ENCODE data around the gene PFDN4.

PFDN4 gene

DNA sequence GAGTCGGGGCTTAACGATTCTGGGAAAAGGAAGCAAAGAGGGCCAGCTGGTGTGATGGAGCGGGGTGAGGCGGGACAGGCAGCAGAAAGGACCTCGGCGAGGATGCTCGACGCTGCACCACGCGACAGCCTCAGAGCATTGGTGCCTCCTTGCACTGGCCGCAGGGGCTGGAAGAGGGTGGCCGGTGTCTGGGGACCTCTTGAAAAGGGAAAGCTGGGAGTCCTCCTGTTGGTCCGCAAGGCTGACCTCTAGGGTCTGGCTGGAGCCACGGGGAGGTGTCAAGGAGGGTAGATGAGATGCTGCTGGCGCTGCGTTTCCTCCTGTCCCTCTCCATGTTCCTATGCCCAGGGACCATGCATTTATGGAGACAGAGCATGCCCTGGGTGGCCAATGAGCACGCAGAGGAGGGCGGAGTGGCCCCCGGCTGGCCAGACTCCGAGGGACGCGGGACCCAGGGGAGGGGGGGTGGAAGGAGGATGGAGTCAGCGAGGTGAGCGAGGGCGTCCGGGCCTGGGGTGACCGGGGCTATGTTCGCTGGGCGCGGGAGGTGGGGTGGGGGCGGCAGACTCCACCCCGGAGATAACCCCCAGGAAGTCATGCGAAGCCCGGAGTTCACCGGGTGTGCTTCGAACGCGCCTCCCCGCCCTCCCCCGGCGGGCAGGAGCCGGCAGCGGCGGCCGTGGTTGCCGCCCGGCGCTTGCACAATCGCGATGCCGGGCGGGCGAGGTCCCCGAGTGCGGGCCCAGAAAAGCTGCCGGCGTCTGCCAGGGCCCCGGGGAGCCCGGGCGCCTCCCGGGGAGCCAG lies 34.0 kb upstream of the PFDN4 start, which contains the start of gene CYP24A1:
TSS of gene CYP24A1 (minus strand) at position 334 of the 804 bp plus-strand sequence. CDS start 407 bp downstream, outside the sequence.
- no peak for DNase-seq

DNA sequence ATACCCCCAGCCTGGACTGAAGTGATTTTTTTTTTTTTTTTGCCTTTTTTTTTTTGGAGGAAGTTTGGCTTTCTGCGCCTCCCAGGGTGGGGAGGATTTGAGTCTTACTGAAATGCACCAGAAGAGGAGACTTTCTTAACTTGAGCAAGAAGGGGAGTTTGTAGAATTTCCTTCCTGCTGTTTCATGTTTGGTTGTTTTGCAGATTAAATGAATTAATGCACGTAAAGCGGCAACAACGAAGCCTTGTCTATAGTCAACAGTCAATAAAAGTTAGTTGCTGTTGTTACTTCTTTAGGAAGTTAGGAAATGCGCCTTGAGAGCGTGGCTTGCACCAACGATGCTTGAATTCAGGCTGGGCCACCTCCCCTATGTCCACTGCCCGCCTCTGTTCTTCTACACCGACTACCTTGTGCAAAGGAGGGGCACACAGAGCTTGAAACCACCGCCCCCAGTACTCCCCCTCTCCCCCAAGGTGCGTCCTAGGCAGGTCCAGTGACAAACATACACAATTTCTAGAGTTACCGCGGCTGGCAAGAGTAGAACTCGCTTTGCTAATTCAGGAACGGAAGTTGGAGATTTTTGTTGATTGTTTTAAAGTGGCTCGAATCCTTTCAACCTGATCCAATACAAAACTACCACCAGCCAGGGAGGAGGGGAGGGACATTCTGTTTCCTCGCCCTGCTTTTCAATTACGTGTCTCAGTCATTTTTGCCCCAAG lies 33.3 kb upstream of the PFDN4 start:
- no peak for DNase-seq

DNA sequence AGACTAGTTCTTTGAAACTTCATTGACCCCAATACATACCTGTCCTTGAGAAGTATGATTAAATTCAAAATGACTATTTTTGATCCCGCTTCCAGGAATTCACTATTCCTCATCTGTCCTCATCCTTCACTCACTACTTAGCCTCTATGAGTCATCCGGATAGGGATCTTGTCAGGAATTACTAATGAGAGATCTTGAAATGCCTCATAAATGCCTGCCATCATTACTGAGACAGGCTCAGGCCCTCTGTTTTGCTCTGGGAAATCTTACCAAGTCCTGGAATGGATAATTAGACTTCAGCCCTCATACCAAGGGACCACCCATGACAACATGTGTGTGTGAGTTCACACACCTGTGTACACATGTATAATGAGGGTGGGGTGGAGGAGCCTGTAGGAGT lies 31.3 kb upstream of the PFDN4 start:
- DNase-seq, result no peak

DNA sequence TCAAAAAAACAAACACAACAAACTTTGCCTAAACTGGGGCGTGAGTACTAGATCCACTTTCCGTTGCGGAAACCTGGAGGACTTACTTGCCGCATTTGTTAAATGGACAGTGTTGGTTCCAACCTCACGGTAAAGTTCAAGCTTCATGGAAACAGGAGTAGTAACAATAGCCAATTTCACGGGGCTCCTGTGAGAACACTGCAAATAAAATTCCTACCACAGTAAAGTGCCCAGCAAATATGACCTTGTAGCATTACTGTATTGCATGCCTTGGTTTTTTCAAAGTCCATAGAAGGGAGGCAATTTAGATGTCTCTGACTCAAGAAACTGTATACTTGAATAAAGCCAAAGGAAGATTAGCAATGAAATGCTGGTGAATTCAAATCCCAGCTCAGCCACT lies 30.5 kb upstream of the PFDN4 start:
- no peak for DNase-seq

DNA sequence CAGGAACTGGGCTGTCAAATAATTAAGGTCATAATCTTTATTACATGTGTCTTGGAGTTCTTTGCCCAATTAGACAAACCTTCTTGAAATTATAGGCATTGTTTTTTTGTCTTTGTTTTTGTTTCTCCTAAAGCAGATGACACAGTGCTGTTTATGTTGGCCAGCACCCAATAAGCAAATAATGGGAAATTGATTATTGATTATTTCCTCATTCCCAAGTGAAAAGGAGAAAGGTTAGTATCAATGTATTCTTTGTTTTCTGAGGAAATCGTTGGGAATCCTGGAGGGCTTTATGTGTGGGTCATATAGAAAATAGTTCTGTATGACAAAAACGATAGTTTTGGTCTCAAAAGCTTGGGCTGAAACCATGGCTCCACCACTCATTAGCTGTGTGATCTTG lies 29.6 kb upstream of the PFDN4 start:
- no peak for DNase-seq

DNA sequence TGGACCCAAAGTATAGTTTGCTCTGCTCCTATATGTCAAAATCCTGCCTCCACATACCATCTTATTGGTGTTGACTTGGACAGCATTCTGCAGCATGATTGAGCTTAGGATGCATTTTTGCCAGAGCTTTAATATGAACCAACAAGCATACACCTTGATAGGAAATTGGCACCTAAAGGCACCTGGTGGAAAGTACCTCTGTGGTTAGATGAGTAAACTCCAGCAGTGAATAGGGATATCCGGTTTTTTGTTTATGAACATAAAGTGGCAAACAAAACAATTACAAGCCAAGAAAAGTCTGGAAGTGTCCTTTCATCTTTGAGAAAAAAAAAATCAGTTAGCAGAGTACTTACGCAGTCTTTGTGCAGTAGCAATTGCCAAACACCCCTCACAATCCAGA lies 27.9 kb upstream of the PFDN4 start:
- DNase-seq, result no peak

DNA sequence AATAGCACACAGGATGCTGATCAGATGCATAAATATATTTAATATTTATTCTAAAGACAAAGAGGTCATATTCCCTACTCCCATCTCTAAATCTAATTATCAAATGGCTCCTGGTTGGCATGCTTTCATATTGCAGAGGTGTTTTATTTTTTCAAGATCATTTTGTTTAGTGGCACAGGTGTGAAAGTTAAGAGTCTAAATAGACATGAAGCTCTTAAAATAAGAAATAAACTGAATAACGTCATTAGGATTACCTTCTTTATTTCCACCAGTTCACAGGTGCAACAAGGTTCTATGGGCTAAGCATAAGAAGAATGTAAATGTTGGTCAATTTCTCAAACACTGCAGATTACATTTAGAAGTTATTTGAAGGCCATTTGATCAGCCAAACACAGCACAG lies 27.0 kb upstream of the PFDN4 start:
- DNase-seq, result no peak

DNA sequence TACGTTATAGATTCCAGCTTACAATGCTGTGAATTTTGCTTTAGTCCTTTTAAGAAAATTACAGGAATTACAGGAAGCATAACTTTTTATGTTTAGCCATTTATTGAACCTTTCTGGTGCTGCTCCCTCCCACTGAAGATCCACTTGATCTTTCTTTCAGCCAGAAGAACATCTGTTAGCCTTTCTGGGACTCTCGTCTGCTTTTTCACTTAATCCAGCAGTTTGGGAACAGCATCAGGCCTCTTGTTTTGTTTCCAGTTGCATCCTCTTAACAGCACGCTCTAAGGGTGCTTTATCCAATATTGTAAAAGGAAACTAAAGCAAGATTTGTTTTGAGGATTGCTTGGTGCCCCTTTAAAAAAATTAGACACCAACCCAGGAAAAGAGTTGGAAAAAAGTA lies 23.8 kb upstream of the PFDN4 start:
- no peak for DNase-seq

DNA sequence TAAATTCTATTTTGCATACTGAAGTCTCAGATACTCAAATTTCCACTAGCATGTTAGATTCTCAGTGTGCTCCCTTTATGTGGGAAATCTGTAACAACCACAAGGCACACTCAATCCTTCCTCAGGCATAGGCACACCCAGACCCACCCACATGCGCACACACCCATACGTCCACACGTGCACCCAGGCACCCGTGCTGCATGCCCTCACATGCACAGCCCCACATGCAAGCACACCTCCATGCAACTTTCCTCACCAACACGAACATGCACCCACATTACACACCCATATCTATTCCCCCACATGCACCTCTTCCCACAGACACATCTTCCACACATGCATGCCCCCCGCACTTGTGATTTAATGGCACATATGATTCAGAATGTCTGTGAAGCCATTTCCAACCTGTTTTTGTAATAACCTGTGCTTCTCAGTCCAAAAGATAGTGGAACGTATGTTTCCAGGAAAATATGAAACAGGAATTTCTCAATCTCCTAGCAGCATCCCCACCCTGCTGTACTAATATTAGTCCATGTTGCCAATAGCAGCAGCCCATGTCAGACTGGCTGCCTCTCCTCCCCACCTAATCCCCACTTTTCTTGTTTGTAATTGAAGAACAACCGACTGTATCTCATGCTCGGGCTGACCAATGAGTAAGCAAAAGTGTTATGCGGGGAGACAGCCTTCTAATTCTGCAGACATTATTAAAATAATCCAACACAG lies 22.8 kb upstream of the PFDN4 start:
- DNase-seq, result no peak

DNA sequence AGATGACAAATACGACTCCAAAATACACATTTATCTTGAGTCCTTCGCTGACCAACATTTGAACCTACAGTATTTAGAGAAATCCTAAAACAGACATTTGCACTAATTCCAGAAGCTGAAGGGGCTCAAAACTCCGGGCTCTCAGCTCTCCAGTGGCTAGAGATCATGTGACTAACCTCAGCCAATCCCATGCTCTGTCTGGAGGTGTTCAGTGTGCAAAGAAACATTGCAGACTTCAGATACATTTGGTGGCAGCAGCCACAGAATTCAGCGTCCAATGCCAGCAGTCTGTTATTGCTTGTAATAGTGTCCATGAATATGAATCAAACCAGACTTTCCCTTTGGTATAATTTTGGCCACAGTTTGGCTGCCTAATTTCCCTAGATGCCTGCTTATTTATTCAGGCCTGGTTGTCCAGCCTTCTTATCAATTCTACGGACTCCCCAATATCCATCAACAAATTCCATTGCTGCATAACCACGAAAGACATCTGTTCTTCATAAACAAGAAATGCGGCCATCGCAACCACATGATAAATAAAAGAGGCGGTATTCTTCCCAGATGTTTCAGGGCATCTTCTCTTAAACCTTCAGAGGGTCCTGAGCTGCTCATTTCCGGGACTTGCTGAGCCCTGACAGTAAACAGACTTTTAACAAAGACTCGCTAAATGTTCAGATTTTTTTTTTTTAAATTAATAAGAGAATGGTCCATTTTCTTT lies 19.6 kb upstream of the PFDN4 start:
- DNase-seq, result no peak

DNA sequence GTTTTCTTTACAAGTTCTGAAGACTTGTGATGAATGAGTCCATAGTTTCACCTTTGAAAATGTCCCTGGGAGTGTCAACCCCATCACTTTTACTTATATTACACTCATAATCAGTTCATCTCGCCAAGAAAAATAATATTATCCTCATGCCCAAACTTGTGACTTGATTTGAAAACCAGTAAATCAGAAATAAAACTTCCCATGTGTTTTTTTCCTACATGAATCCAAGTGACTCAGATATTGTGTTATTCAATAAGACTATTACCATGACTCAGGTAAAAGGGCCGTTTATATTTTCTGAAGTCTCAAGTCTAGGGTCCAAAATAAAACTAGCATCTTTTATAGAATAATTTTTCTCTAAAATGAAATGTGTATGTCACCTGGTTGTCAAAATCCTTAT lies 18.3 kb upstream of the PFDN4 start:
- no peak for DNase-seq

DNA sequence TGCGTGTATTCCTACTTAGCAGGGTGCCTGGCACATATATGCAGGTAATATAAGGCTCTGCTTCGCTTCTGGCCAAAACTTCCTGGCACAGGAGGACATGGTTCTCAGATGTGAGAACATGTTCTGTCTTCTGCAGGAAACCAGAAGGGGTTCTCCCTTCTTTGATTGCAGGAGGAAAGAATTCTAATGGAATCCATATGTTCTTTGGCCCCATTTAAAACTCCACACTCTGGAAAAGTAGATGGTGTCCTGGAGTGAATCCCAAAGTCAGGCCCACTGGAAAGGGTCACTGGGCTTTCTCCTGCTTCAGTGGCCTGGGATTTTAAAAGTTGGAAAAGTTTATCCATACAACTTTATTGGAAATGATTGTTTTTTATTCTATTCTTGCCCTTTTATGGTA lies 17.7 kb upstream of the PFDN4 start:
- DNase-seq, result no peak

DNA sequence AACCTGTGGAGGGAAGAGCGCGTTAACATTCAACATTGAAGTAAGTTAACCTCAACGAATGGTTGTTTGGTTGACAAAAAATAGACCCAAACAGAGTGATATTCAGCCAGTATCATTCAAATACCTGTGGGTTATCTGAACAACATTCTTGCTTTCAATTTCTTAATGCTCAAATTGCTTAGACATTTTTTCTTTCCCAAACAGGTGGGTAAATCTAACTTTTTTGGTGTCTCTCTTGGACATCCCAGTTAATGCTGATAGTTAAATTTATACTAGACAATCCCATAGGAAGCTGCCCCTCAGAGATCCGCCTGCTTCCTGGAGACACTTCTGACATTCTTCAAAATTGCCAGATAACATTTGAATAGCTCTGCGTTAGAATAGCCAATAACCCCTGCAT lies 14.1 kb upstream of the PFDN4 start:
- no peak for DNase-seq

DNA sequence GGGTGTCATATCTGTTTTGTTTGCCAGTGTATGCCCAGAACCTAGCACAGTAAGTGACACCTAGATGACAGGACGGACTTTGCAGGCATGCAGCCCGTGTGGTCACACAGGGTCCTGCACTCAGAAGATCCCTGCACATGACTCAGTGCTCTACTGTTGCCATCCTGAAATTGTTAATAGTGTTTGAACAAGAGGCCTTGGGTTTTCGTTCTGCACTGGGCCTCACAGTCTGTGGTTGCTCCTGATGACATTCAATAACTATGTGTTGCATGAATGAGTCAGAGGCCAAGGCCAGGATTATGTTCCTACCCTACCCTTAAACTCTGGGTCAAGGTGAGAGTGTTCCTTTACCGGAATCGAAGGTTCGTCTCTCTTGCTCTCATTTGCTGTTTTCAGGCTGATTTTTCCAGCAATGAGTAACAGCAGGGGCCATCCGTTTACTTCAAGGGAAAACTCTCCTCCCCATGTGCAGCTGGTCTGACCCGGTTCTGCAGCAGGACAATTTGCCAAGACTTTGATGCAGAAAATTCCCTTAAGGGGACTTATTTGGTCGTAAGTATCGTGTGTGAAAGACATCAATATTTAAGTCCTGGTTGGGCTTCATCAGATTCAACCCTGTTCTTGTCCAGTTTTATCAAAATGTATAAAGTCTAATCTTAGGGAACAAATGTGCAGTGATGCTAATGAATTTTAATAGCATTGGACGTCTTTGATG lies 13.0 kb upstream of the PFDN4 start:
- no peak for DNase-seq

DNA sequence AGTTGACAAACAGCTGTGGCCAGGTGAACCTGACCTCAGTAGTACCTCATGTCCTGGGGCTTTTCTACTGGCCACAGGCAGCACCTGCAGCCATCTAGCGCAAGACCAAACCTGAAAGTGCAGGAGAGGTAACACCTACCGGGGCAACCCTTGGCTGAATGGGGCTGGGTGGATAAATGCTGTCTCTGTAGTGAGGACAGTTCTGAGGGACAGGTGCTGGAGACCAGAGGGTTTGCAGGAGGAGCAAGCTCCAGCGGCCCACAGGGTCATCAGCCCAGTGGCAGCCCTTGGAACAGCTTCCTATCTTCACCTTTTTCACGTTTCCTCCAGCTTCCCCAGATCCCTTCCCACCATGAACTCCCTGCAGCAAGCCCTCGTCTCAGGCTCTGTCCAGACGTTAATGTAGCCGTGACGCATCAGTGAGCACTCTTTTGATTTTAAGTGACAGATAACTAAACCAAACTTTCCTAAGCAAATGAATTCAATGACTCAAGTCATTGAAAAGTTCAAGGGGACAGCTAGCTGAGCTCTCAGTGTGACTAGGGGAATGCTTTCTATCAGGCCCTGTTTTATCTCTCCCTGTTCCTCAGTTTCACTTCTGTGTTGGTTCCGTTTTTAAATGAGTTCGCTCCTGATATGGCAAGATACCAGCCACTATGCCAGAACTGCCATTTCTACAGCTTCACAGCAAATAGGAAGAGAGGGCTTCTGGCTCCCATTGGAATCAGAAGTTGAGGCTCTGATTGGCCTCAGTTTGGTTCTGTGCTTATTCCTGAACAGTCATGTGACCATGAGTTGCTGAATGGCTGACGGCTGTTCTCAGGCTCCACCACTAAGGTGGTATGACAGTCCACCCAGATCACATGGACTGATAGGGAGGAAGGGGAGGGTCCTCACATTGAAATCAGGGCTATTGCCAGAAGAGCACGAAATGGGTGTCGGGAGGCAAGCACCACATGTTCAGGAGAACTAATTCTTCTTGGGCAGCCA lies 12.1 kb upstream of the PFDN4 start:
- no peak for DNase-seq

DNA sequence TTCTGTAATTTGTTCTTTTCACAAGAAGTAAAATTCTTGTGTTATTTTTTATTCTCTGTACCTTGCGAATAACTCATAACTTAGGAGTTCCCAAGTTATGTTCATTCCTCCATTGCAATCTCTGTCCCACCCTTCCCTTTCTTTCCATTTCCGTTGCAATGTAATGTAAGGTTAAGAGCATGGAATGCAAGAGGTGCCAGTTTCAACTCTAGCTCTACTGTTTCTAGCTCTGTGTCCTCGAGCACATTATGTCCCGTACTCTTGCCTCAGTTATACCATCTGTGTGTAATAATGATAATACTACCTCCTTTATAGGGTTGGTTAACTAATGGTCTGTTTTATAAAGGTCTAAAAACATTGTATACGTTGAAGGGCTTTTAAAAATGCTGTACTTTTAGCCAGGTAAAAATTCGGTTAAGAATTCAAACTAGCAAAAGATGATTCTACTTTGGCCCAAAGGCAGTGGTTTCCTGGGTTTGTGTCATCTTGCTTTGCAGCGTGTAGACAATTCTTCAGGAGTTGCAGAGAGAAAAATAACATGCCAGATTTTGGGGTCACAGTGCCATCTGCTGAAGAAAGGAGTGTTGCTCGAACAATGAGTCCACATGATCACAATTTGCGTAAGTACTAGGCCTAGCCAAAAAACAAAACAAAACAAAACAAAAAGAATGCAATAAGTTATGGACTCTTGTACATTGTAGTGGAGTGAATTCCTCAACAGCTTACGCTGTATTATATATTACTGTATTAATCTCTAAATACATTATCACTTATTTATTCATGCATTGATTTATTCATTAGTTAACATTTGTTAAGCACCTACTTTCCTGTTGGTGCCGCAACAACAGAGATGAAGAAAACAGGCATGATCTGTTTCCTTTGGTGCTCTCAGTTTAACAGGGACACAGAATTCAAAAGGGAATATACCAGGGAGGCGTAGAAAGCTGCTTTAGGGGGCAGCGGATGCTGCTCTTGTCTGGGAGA lies 10.0 kb upstream of the PFDN4 start:
- DNase-seq, result no peak

DNA sequence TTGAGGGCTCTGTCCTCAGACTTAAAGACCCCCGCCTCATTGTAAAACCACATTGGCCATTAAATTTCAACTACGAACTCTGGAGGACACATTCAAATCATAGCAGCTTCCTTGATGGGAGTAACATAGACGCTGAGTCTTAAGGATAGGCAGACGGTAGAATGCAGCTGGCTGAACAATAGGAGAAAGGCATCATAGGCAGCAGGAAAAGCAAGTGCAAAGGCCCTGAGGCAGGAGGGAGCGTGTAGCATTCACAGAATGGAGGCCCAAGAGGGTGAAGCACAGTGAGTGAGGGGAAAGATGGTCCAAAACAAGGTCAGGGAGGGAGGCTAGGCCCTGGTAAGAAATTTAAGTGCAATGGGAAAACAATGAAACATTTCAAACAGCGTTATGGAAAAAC lies 8.6 kb upstream of the PFDN4 start:
- no peak for DNase-seq

DNA sequence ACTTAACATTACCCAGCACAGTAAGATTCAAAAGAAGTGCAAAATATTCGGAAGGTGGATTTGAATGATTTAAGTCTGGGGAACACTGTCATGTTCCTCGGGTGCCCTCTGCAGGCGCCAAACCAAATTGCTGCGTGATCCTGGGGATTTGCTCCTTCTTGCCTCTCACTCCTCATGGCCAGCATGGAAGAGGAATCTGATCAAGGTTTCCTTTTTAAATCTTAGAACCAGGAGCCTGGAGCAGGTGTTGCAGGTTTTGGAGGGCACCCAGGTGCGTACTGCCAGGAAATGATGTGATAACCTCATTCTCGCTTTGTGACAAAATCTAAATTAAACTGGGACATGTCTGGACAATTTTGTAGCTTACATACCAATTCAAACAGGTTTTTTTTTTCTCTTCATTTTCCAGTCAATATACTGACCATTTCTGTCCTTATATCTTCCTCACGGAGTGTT lies 8.1 kb upstream of the PFDN4 start:
- DNase-seq, result peak; percentile 74

DNA sequence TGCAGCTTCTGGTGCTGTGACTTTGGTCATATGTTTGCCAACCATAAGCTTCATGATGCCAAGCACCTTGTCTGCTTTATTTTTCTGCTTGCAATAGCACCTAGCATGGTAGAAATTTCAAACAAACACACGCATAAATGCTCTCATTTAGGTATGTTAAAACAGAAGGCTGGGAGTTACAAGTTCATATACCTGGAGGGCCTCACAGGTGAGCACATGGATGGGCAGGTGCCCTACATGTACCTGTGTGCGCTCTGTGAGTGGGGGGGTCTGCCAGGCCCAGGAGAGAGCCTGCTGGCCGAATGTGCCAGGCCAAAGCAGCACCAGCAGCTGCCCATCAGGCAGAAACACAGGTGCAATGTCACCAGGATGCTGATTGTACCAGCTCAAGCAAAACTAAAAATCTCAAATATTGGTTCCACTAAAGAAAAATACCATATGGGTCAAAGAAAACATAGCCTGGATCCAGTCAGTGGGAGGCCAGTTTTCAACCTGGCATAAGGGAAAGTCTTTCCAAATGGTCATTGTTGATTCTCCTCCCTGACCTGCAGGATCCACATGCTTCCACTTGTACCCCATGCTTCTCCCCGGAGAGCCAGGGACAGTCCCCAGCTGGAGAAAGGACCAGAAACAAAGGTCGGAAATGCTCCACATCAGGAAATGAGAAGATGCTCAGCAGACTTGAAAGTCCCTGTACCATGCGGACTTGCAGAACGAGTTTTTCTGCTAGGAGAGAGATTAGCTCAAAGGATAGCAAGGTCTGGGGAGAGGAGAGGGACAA lies 7.2 kb upstream of the PFDN4 start:
- DNase-seq, result no peak

Measured in activated CD4-positive, CD25-positive, alpha-beta regulatory T cell treated with anti-CD3 and anti-CD28 coated beads, Interleukin-2, amount 50 U/mL, for 72 hours (primary cell).